Cerebellar cortex (tissue), 1 donor: Measurements from ENCODE around the gene HPGD.
"Not testable (repeated sequence)": the region's sequence is repeated elsewhere in the genome, so short reads cannot be mapped to it uniquely, and the experiment has no call there.

ENCODE experiments used
- DNase-seq: peaks from one replicate; pipeline ENCODE4 v3.0.0-alpha.2; 2015; ENCODE audit warnings: low spot score

Gene HPGD

DNA sequence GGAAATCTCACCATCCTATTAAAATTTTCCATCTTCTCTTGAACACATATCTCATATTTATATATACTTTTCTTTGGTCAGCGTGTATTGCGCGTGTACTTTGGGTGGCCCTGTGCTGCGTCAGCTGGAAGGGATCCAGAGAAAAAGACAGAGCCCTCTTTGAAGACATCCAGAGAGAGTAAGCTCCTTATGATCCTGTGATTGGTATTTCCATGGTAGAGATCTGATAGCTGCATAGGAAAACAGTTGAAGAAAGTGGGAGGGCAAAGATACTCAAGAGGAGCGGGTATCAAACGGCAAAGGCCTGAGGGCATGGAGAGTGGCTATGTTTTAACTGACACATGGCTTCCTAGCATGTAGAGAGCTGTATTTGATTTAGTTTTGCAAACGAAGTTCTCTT is 4.4 kb upstream of the HPGD start:
- no peak for DNase-seq

DNA sequence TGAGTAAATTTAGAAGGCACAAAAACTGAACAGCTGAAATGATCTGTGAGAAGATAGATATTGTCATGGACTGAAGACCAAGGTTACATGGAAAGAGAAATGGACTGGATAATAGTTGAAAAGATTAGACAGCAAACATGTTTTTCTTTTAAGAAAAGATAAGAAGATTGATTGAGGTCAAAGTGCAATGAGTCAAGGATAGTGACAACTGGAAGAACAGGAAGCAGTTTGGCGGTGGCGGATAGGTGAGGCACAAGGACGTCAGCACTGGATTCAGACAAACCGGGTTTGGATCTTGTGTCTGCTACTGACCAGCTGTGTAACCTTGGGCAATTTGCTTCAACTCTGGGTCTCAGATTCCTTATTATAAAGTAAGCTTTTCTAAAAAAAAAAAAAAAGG is 2.0 kb upstream of the HPGD start:
- DNase-seq: no peak

- DNase-seq: no peak
Measured at GRCh38 chr4:174523025-174523693, 871 bp upstream of the HPGD start.

GRCh38 chr4:174521800-174522182 is 497 bp downstream of the HPGD start:
- DNase-seq: no peak

DNA sequence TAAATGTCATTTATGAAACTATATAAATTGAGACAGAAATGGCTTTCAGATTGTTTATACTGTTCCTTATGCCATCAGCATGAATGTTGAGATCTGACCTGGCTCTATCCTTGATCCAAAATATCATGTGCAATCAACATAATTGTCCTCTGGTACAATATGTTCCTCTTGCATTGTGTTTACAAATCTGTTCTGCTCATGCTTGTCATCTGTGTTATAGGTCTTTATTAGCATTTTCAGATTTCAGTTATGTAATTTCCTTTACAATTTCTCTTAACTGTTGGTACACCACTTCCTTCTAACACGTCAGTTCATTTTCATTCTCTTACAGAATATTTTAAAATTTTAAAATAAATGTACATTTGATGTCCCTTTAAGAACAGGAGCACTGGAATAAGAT is 1.6 kb downstream of the HPGD start:
- DNase-seq: no peak

DNA sequence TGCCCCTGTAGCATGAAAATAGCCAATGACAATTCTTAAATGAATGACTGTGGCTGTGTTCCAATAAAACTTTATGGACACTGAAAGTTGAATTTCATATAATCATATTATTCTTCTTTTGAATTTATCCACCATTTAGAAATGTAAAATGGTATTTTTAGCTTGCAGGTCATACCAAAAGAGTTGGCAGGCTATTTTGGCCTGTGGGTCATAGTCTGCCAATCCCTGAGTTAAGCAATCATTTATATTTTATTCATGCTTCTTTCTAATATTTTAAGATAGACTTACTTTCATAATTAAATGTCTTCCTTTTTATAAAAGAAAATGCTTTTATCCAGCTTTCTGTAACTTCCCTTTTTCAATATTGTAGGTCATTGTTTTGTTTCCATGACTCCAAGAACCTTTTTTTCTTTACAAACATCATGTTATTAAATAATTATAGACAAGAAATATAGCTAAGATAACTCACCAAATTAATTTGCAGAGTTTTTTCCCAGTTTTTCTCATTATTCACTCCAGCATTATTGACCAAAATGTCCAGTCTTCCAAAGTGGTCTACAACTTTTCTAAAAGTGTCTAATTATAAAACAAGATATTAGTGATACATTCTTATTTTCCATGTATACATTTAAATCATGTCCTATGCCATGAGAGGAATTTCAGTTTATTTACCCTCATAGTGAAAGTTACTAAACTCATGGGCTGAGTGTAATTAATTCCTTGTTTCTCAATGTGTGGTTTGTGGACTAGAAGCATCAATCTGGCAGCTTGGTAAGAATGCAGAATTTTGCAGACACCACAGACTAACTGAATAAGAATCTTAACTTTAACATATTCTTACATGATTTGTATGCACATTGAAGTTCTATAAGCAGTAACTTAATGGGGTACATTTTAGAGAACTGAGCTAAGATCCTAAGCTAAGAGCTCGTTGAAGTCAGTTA is 4.5 kb downstream of the HPGD start:
- DNase-seq: no peak

- no peak for DNase-seq
Measured at GRCh38 chr4:174516794-174517193, 5.5 kb downstream of the HPGD start.

- DNase-seq: no peak
Measured at GRCh38 chr4:174516345-174516744, 5.9 kb downstream of the HPGD start.

- no peak for DNase-seq
Measured at GRCh38 chr4:174512745-174513144, 9.5 kb downstream of the HPGD start.

- no peak for DNase-seq
Measured at GRCh38 chr4:174505892-174506291, 16.4 kb downstream of the HPGD start.

DNA sequence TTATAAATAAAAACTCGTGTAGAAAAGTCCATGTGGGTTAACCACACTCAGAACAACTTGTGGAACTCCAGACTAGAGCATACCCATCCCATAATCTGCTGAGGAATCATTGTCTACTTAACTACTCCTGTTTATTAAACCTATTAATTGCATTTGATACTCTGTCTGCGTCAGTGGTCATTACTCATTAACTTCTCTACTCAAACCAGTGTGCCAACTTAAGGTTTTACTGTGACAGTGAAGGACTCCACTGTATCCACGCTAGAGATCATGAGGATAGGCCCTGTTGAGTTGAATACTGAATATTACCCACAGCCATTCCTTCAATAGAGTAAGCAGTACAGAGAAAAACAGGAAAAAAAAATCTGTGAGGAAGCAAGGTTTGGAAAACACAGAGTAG is 17.3 kb downstream of the HPGD start:
- no peak for DNase-seq

DNA sequence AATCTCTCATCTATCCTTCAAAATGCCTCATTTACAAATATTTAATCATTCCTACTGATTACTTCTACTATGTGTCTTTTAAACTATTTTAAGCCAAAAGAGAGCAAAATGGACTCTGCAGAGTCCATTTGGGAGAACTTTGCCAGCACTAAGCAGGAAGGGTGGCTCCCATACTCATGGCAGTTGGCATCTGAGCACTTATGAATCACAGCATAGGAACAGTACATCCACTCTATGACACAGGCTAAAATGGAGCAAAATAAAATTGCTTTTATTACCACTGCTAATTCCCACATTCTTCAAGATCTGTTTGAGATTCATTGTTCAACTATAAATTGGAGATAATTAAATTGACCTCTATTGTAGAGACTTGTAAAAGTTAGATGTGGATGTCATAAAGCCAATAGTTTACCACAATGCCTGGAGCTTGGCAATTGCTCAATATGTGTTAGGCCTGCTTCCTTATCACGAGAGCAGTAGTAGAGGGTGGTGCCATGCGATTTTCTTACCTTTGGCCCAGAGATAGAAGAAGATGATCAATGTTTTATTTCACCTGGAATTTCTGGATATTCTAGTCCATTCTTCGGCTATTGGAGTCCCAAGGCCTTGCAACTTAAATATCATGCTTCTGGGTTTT is 19.1 kb downstream of the HPGD start:
- DNase-seq: no peak

DNA sequence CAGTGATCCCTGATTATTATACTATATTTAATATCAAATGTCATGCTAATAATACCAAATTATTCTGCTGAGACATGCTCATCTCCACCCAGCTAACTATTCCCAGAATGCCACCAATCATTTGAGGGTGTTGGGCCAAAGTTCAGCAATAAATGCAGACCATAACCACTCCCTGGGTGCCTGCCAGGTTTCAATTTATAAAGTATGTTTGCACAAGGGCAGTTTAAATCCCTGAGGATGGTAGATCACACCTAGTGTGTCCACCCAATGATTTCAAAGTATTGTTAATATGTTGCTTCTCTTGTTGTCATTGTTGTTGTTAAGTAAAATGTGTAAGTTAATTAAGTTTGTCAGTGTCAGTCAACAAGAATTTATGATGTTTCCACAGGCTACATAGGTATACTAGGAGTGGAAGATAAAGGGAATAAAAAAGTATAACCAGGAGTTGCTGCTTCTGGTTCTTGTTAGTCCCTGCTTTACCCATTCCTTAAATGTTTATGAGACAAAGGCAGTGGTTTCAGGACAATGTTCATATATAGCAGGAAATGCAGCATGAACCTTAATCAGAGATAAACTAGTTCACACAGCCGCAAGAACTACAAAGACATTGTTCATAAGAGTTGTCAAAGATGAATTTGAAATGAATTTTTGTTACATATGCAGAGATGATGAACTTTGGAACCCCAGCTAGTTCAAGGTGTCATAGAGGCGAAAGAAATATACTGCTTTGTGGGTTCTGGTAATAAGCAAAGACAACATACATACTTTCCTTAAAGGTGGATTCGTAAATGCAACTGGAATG is 25.5 kb downstream of the HPGD start:
- no peak for DNase-seq

- DNase-seq: no peak
Measured at GRCh38 chr4:174495626-174496025, 26.7 kb downstream of the HPGD start.

- DNase-seq: no peak
Measured at GRCh38 chr4:174494726-174495125, 27.6 kb downstream of the HPGD start.

GRCh38 chr4:174494146-174494545 is 28.1 kb downstream of the HPGD start:
- no peak for DNase-seq

DNA sequence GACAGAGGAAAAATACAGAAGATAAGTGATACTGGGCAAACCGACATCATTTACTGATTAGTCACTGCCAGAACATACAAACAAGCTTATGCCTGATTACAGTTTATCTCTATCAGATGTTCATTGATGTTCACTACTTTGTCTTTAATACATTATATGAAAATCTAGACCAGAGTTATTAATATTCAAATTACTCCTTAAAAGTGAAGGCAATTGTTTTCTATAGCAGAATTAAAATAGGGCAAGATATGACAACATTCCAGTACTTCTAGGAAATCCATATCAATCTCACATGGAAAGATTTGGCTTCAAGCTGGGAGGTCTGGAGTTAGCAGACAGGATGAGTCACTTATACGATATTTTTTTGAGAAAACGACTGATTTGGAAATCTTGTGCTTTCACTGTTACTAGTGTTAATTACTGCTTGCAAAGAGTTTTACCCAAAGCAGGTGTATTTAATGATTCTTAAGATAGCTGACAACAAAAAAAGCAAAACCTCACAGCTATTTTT is 31.8 kb downstream of the HPGD start:
- no peak for DNase-seq

GRCh38 chr4:174488368-174488767 is 33.9 kb downstream of the HPGD start:
- DNase-seq: not testable (repeated sequence)

DNA sequence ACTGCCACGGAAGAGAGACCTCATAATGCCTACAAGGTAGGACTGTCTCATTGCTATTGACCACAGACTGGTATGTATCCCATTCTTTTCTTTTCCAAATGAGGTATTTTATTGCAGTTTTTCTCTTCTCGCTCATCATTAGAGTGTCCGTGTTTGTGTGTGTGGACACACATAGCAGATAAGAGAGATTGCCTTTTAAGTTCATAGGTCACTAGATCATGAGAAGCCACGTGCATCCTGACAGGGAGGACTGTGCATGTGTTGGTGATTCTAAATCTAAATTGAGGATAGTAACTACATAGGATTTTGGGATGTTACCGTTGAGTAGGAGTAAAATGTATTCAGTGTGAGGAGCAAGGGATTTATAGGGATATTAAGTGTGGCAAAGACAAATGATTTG is 37.3 kb downstream of the HPGD start:
- DNase-seq: no peak

- no peak for DNase-seq
Measured at GRCh38 chr4:174483792-174484191, 38.5 kb downstream of the HPGD start.

DNA sequence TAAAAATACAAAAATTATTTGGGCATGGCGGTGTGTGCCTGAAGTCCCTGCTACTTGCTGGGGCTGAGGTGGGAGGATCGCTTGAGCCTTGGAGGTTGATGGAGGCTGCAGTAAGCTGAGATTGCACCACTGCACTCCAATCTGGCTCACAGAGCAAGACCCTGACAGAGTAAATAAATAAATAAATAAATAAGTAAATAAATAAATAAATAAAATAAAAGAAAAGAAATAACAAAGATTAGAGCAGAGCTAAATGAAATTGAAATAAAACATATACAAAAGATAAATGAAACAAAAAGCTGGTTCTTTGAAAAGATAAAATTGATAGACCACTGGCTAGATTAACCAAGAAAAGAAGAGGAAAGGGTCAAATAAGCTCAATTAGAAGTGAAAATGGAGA is 43.1 kb downstream of the HPGD start:
- no peak for DNase-seq

- no peak for DNase-seq
Measured at GRCh38 chr4:174475528-174475927, 46.8 kb downstream of the HPGD start.
